Naive thymus-derived CD4-positive, alpha-beta T cell (primary cell): Measurements from ENCODE around the gene WDR53. TPM values are rescaled to one million over a fixed set of nuclear protein-coding genes. Genes with fewer than 3 reads are reported as not detected.
"Not testable (repeated sequence)": the region's sequence is repeated elsewhere in the genome, so short reads cannot be mapped to it uniquely, and the experiment has no call there.

Source experiments
- ATAC-seq: fragments of 150-1000 bp; cut with Tn5 transposase; 2 replicates; pipeline ENCODE4 v1.10.0; 2021; ENCODE audit warnings: mild to moderate bottlenecking, moderate library complexity
- CTCF ChIA-PET: fragments of 350-600 bp; sonication (Branson Sonifier 250); formaldehyde crosslinking; loops from one replicate; lab custom pipeline; 2021; ENCODE audit warnings: antibody characterized with exemption; lab: Charles Lee
- POLR2A ChIA-PET: fragments of 350-600 bp; sonication (Branson Sonifier 250); formaldehyde crosslinking; loops from one replicate; lab custom pipeline; 2021; ENCODE audit warnings: antibody characterized with exemption, inconsistent platforms; lab: Charles Lee
- DNase-seq, 9 donors: peaks; one replicate each; pipeline versions ENCODE4 v3.0.0 to v3.0.0-alpha.2; 2020 to 2022; ENCODE audit warnings: mixed read lengths in 1 of 9
- H3K27ac ChIP-seq: one replicate; pipeline ENCODE4 v1.7.0; 2013; ENCODE audit warnings: mild to moderate bottlenecking, low read depth, low read length, moderate library complexity
- H3K27me3 ChIP-seq, 2 donors: one replicate each; pipeline ENCODE4 v1.7.0; 2013; ENCODE audit warnings: low read length in 2 of 2, mild to moderate bottlenecking in 2 of 2, moderate library complexity in 2 of 2; ENCODE audit not compliant: control insufficient read depth in 2 of 2, insufficient read depth in 2 of 2
- H3K36me3 ChIP-seq, 3 experiments: 1 replicate in 2 of 3; 2 replicates in 1 of 3; pipeline ENCODE4 v1.7.0; 2013; ENCODE audit warnings: low read length in 3 of 3, mild to moderate bottlenecking in 3 of 3, moderate library complexity in 1 of 3; ENCODE audit not compliant: insufficient read depth in 3 of 3, control insufficient read depth in 2 of 3
- H3K4me1 ChIP-seq, 2 donors: one replicate each; pipeline ENCODE4 v1.7.0; 2013; ENCODE audit warnings: low read length in 2 of 2, mild to moderate bottlenecking in 2 of 2, moderate library complexity in 1 of 2; ENCODE audit not compliant: control insufficient read depth in 2 of 2, insufficient read depth in 2 of 2
- H3K4me3 ChIP-seq: 2 replicates; pipeline ENCODE4 v1.7.0; 2013; ENCODE audit warnings: mild to moderate bottlenecking, low read length
- H3K9me3 ChIP-seq, 3 experiments: 1 replicate in 2 of 3; 2 replicates in 1 of 3; pipeline ENCODE4 v1.7.0; 2013; ENCODE audit warnings: low read length in 3 of 3; ENCODE audit not compliant: control insufficient read depth in 2 of 3
- H3K27ac Mint-ChIP-seq, 9 donors: one replicate each; pipeline ENCODE4 v1.8.0; 2020 to 2022; ENCODE audit warnings: mixed read lengths in 9 of 9, mild to moderate bottlenecking in 8 of 9, moderate library complexity in 5 of 9, inconsistent platforms in 2 of 9
- H3K27me3 Mint-ChIP-seq, 5 donors: one replicate each; pipeline ENCODE4 v1.8.0; 2021 to 2022; ENCODE audit warnings: mixed read lengths in 5 of 5, mild to moderate bottlenecking in 1 of 5
- H3K36me3 Mint-ChIP-seq, 5 donors: one replicate each; pipeline ENCODE4 v1.8.0; 2020 to 2022; ENCODE audit warnings: mixed read lengths in 5 of 5, mild to moderate bottlenecking in 3 of 5, inconsistent platforms in 1 of 5
- H3K4me1 Mint-ChIP-seq, 7 donors: one replicate each; pipeline ENCODE4 v1.8.0; 2020 to 2022; ENCODE audit warnings: mixed read lengths in 7 of 7, mild to moderate bottlenecking in 3 of 7, inconsistent platforms in 1 of 7
- H3K4me3 Mint-ChIP-seq, 10 donors: one replicate each; pipeline ENCODE4 v1.8.0; 2020 to 2022; ENCODE audit warnings: mild to moderate bottlenecking in 10 of 10, mixed read lengths in 10 of 10, moderate library complexity in 6 of 10, inconsistent platforms in 2 of 10
- H3K9me3 Mint-ChIP-seq, 11 donors: one replicate each; pipeline ENCODE4 v1.8.0; 2020 to 2022; ENCODE audit warnings: mixed read lengths in 11 of 11, mild to moderate bottlenecking in 4 of 11, inconsistent platforms in 1 of 11, moderate library complexity in 1 of 11
- intact Hi-C, 2 donors: fragments of 100-400 bp; cut with micrococcal nuclease; formaldehyde crosslinking; loops; one replicate each; pipeline ENCODE4 v1.15.1; 2023
- polyA plus RNA-seq, 2 donors: library from polyadenylated mRNA; unstranded; fragments of 300-500 nt; fragmentation: Illumina TruSeq; gene quantifications; one replicate each; pipeline ENCODE4 v1.2.3, GENCODE V29; 2021
- total RNA-seq, 6 experiments: library from RNA in 5 of 6; stranded (reverse) in 5 of 6; gene quantifications; 1 replicate in 5 of 6; 2 replicates in 1 of 6; pipeline ENCODE4 v1.2.3 and lab custom pipeline; 2021 to 2026

WDR53 gene
- total and polyA plus RNA-seq, 7 experiments from 2014 or later, result 11.9 to 31.5 (median 22.7) TPM

DNA sequence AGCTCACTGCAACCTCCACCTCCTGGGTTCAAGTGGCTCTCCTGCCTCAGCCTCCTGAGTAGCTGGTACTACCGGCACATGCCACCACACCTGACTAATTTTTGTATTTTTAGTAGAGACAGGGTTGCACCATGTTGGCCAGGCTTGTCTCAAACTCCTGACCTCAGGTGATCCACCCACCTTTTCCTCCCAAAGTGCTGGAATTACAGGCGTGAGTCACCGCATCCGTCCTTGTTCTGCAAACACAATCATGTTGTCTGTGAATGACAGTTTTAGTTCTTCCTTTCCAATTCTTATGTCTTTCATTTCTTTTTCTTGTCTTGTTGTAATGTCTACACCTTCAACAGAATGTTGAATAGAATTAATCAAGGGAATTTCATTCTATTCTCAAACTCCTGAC is 36.9 kb downstream of the WDR53 start:
- Mint-ChIP-seq H3K4me1 (peaks cover 0 to 17% (median 0%) of the 10 kb centered on the region in 7 donors), H3K27me3 (peaks cover 7 to 20% (median 11%) of the 10 kb centered on the region in 5 donors), H3K36me3 (peaks cover 0 to 5% (median 5%) of the 10 kb centered on the region in 5 donors), H3K9me3 (peaks cover 0 to 9% (median 6%) of the 10 kb centered on the region in 11 donors), H3K4me3 (no peak overlapping the region), H3K27ac (no peak overlapping the region)
- Histone ChIP-seq H3K4me1 (peaks cover 0 to 3% of the 10 kb centered on the region in 2 donors), H3K36me3 (no peaks in the 10 kb centered on the region), H3K4me3 (no peak overlapping the region), H3K27ac (no peak overlapping the region), H3K9me3 (no peaks in the 10 kb centered on the region), H3K27me3 (no peaks in the 10 kb centered on the region)
- POLR2A ChIA-PET, result no interaction called here
- ATAC-seq (no peak), DNase-seq (no peak)
- CTCF ChIA-PET, result interaction anchor here (0.6 to 0.9 kb wide), 2 partner anchors 18 to 78 kb away, joined by 3 to 4 read pairs; no protein-coding TSS in a partner anchor
- intact Hi-C loops, result loop anchor here in 1 of 2 donors (10.0 kb wide), 1 partner anchor 73 kb away; no protein-coding TSS in a partner anchor

DNA sequence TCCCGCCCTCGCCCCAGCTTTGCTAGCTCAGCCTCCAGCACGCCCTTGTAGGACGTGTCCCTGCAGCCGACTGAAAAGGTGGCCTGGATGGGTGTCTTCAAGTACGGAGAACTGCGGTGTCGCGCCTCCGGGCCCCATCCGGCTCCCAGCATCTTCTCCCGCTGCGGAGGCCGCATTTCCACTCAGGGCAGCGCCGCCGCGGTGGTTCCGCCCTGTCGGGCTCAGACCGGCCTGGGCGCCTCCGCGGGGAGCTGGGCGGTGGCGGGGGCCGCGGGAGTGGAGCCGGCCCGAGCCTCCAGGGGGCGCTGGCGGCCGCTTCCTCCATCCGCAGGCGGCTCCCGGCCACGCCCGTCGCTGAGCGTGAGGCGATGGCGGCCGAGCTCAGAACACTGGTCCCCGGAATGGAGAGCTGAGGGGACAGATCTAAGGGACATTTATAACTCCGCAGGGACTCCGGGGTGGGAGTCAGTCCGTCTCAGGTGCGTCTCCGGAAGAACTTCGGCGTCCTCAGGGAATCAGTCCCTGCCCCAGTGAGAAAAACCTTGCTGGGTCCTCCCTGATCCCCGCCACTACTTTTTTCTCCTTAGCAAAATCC is 39.6 kb downstream of the WDR53 start:
- peak overlapping the region in 9 of 10 donors; percentile 42 to 80 (median 66) for H3K4me3 Mint-ChIP-seq
- peaks cover 0 to 17% (median 0%) of the 10 kb centered on the region in 7 donors for H3K4me1 Mint-ChIP-seq
- peak overlapping the region in 2 of 9 donors; percentile 62 to 74 for H3K27ac Mint-ChIP-seq
- peaks cover 7 to 16% (median 16%) of the 10 kb centered on the region in 5 donors for H3K27me3 Mint-ChIP-seq
- H3K9me3 Mint-ChIP-seq, result peaks cover 0 to 9% (median 6%) of the 10 kb centered on the region in 11 donors
- peak; percentile 98 for ATAC-seq
- no peaks in the 10 kb centered on the region for H3K9me3 ChIP-seq
- intact Hi-C loops, result loop anchor here (1.0 to 5.0 kb wide), 4 partner anchors 25 to 659 kb away; partner anchors contain the start of genes FBXO45 (in 2 of the 2), WDR53 (in 2 of the 2) and RNF168 (in 1 of the 2)
- peaks cover 0 to 5% (median 5%) of the 10 kb centered on the region in 5 donors for H3K36me3 Mint-ChIP-seq
- peak; percentile 7 to 93 (median 44) for DNase-seq
- peak overlapping the region; percentile 57 for H3K4me3 ChIP-seq
- H3K36me3 ChIP-seq, result no peaks in the 10 kb centered on the region
- ChIA-PET POLR2A (interaction anchor here (0.6 to 2.1 kb wide), 8 partner anchors 15 to 304 kb away, joined by 3 to 8 read pairs (median 3); partner anchors contain the start of genes FBXO45, RNF168 and WDR53), CTCF (interaction anchor here (0.5 to 2.5 kb wide), 12 partner anchors 10 to 546 kb away, joined by 3 to 7 read pairs (median 3); no protein-coding TSS in a partner anchor)
- H3K27ac ChIP-seq, result no peak overlapping the region
- no peaks in the 10 kb centered on the region for H3K27me3 ChIP-seq
- peaks cover 0 to 3% of the 10 kb centered on the region in 2 donors for H3K4me1 ChIP-seq

DNA sequence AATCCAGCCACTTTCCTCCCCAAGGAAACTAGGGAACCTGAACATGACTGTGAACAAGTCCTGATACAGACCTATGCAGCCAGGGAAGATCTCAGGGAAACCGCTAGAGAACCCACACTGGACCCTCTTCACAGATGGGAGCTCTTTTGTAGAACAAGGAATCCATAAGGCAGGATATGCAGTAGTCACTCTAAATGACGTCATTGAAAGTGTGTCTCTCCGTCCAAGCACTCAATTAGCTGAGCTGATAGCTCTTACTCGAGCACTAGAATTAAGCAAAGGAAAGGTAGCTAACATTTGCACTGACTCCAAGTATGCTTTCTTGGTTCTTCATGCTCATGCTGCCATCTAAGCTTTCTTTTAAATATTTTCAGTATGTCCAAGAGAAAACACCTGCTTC is 43.2 kb downstream of the WDR53 start:
- intact Hi-C loops, result loop anchor here in 1 of 2 donors (5.0 kb wide), 1 partner anchor 662 kb away; no protein-coding TSS in a partner anchor

DNA sequence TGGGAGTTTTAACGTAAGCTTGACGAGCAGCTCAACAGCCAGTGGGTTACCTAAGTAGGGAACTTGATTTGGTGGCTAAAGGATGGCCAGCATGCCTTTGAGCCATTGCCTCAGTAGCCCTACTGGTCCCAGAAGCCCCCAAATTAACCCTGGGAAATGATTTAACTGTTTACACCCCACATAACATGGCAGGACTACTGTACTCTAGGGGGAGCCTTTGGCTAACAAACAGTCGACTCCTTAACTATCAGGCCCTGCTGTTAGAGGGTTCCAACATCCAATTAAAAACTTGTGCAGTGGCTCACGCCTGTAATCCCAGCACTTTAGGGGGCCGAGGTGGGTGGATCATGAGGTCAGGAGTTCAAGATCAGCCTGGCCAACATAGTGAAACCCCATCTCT is 43.8 kb downstream of the WDR53 start:
- peaks cover 0 to 27% (median 10%) of the 10 kb centered on the region in 3 experiments for H3K9me3 ChIP-seq
- Mint-ChIP-seq H3K4me3 (no peak overlapping the region), H3K27ac (no peak overlapping the region), H3K36me3 (peaks cover 4 to 17% (median 15%) of the 10 kb centered on the region in 5 donors), H3K9me3 (peaks cover 13 to 38% (median 29%) of the 10 kb centered on the region in 11 donors), H3K4me1 (peaks cover 0 to 17% (median 0%) of the 10 kb centered on the region in 7 donors), H3K27me3 (peaks cover 0 to 9% (median 3%) of the 10 kb centered on the region in 5 donors)
- ATAC-seq (no peak), DNase-seq (no peak)
- CTCF ChIA-PET, result interaction anchor here (1.1 to 1.3 kb wide), 2 partner anchors 13 to 440 kb away, joined by 3 to 4 read pairs; no protein-coding TSS in a partner anchor
- H3K27me3 ChIP-seq, result no peaks in the 10 kb centered on the region
- H3K27ac ChIP-seq, result no peak overlapping the region
- H3K36me3 ChIP-seq, result no peaks in the 10 kb centered on the region
- no peak overlapping the region for H3K4me3 ChIP-seq
- intact Hi-C loops, result no loop called here
- POLR2A ChIA-PET, result no interaction called here
- H3K4me1 ChIP-seq, result peaks cover 0 to 3% of the 10 kb centered on the region in 2 donors

More for the DNA sequence above, 43.2 kb downstream of the WDR53 start:
- ChIA-PET CTCF (interaction anchor here (0.8 to 1.1 kb wide), 2 partner anchors 12 to 984 kb away, joined by 3 to 4 read pairs; no protein-coding TSS in a partner anchor), POLR2A (no interaction called here)
- Histone ChIP-seq H3K9me3 (peaks cover 0 to 21% (median 4%) of the 10 kb centered on the region in 3 experiments), H3K4me1 (peaks cover 0 to 3% of the 10 kb centered on the region in 2 donors), H3K27ac (no peak overlapping the region), H3K36me3 (no peaks in the 10 kb centered on the region), H3K4me3 (no peak overlapping the region), H3K27me3 (no peaks in the 10 kb centered on the region)
- no peak for ATAC-seq
- no peak overlapping the region for H3K27ac Mint-ChIP-seq
- peaks cover 13 to 32% (median 23%) of the 10 kb centered on the region in 11 donors for H3K9me3 Mint-ChIP-seq
- H3K4me3 Mint-ChIP-seq, result no peak overlapping the region
- H3K27me3 Mint-ChIP-seq, result peaks cover 0 to 9% (median 3%) of the 10 kb centered on the region in 5 donors
- peaks cover 0 to 17% (median 0%) of the 10 kb centered on the region in 7 donors for H3K4me1 Mint-ChIP-seq
- peaks cover 4 to 17% (median 13%) of the 10 kb centered on the region in 5 donors for H3K36me3 Mint-ChIP-seq
- no peak for DNase-seq

DNA sequence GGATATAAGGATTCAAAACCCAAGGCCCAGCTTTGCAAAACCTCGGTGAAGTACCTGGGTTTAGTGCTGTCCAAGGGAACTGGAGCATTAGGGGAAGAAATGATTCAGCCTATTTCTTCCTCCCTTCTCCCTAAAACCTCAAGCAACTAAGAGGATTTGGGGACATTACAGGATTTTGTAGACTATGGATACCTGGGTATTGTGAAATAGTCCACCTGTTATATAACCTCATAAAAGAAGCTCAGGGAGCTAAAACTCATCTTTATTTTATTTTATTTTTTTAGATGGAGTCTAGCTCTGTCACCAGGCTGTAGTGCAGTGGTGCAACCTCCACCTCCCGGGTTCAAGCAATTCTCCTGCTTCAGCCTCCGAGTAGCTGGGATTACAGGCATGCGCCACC is 44.5 kb downstream of the WDR53 start:
- Mint-ChIP-seq H3K36me3 (peaks cover 4 to 20% (median 17%) of the 10 kb centered on the region in 5 donors), H3K27ac (no peak overlapping the region), H3K4me1 (peaks cover 0 to 11% (median 0%) of the 10 kb centered on the region in 7 donors), H3K27me3 (peaks cover 0 to 9% (median 3%) of the 10 kb centered on the region in 5 donors), H3K9me3 (peaks cover 13 to 45% (median 36%) of the 10 kb centered on the region in 11 donors), H3K4me3 (no peak overlapping the region)
- H3K36me3 ChIP-seq, result no peaks in the 10 kb centered on the region
- intact Hi-C loops, result no loop called here
- no peak overlapping the region for H3K4me3 ChIP-seq
- ChIA-PET CTCF (interaction anchor here (1.3 kb wide), 1 partner anchor 441 kb away, joined by 3 read pairs; no protein-coding TSS in a partner anchor), POLR2A (no interaction called here)
- DNase-seq (no peak), ATAC-seq (no peak)
- peaks cover 0 to 3% of the 10 kb centered on the region in 2 donors for H3K4me1 ChIP-seq
- H3K27ac ChIP-seq, result no peak overlapping the region
- H3K27me3 ChIP-seq, result no peaks in the 10 kb centered on the region
- H3K9me3 ChIP-seq, result peaks cover 0 to 34% (median 17%) of the 10 kb centered on the region in 3 experiments

DNA sequence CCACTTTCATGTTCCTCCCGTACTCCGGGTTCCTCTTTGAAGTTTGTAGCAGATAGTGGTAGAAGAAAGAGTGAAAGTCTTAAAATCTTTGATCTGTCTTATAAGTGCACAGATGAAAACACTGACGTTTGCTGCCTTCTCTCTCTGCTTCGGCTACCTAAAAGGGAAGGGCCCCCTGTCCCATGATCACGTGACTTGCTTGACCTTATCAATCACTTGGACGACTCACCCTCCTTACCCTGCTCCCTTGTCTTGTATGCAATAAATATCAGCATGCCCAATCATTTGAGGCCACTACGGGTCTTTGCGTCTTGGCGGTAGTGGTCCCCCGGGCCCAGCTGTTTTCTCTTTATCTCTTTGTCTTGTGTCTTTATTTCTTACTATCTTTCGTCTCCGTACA is 47.1 kb downstream of the WDR53 start:
- DNase-seq, result not testable (repeated sequence)
- peaks cover 15 to 71% (median 50%) of the 10 kb centered on the region in 11 donors for H3K9me3 Mint-ChIP-seq

More for the DNA sequence above, 47.1 kb downstream of the WDR53 start:
- H3K27ac Mint-ChIP-seq, result peak overlapping the region in 1 of 9 donors; percentile 15
- CTCF ChIA-PET, H3K27ac ChIP-seq, H3K4me3 ChIP-seq, H3K36me3 ChIP-seq, H3K4me1 ChIP-seq, H3K27me3 Mint-ChIP-seq, intact Hi-C loops, H3K27me3 ChIP-seq, H3K4me3 Mint-ChIP-seq, ATAC-seq, POLR2A ChIA-PET, H3K4me1 Mint-ChIP-seq: not testable (repeated sequence)
- peaks cover 4 to 21% (median 17%) of the 10 kb centered on the region in 5 donors for H3K36me3 Mint-ChIP-seq
- peaks cover 0 to 53% (median 19%) of the 10 kb centered on the region in 3 experiments for H3K9me3 ChIP-seq
